ENCODE data around the gene MFN2. TPM values are rescaled to one million over a fixed set of nuclear protein-coding genes. Genes with fewer than 3 reads are reported as not detected.

Gene MFN2
- total RNA-seq, 4 donors from 2014 or later, result 53.8 to 71.6 (median 58.7) TPM

DNA sequence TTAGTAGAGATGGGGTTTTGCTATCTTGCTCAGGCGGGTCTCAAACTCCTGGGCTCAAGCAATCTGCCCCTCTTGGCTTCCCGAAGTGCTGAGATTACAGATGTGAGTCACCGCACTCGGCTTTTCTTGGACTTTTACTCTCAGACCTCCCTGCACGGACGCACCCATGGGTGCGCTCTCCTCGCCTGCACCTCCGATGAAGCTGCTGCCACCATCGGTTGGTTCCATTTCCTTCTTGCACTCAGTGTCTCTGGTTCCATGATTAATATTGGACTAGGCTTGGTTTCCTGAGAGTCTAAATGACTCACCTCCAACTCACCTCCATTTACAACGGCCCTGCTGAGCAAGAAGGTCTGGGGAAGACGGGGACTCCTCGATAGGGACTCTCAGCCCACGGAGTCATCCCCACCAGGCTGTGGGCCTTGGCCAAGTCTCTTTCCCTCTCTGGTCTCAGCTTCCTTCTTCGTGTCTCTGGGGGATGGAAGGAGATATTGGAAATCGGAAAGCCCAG is 76.1 kb downstream of the MFN2 start:
- Histone ChIP-seq H3K4me3 (no peak overlapping the region), H3K9me3 (peaks cover 0 to 9% (median 0%) of the 10 kb centered on the region in 4 donors), H3K27me3 (peaks cover 0 to 3% of the 10 kb centered on the region in 2 donors), H3K27ac (no peak overlapping the region), H3K4me1 (peaks cover 0 to 18% (median 5%) of the 10 kb centered on the region in 4 donors), H3K36me3 (no peaks in the 10 kb centered on the region)
- TF ChIP-seq EP300 (IDR thresholded peaks at IDR 0.05) (no peak), POLR2A (IDR thresholded peaks at IDR 0.05) (no peak)
- TF ChIP-seq, protein P1, sequence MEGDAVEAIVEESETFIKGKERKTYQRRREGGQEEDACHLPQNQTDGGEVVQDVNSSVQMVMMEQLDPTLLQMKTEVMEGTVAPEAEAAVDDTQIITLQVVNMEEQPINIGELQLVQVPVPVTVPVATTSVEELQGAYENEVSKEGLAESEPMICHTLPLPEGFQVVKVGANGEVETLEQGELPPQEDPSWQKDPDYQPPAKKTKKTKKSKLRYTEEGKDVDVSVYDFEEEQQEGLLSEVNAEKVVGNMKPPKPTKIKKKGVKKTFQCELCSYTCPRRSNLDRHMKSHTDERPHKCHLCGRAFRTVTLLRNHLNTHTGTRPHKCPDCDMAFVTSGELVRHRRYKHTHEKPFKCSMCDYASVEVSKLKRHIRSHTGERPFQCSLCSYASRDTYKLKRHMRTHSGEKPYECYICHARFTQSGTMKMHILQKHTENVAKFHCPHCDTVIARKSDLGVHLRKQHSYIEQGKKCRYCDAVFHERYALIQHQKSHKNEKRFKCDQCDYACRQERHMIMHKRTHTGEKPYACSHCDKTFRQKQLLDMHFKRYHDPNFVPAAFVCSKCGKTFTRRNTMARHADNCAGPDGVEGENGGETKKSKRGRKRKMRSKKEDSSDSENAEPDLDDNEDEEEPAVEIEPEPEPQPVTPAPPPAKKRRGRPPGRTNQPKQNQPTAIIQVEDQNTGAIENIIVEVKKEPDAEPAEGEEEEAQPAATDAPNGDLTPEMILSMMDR (IDR thresholded peaks at IDR 0.05), result no peak
- DNase-seq (ENCODE audit: low spot score in 2 of 2), result no peak
- WGBS, 2 donors, result 91 to 92% methylated on average over 16 of the region's 16 CpGs

DNA sequence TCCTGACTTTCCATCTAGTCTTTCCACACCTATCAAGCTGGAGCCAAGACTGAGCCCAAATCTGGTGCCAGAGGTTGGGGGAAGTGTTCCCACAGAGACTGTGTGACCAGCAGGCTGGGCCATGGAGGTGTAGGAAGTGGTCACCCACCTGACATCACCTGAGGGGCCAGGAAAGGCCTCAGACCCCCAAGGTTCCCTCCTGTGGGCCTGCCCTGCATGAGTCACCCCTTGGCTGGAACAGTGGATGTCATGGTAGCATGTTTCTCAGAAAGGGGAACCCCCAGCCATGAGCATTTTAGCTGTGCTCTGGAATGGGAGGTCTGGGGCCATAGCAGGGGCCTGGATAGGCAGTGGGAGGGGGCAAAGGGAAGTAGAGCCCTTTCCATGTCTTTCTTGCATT is 77.1 kb downstream of the MFN2 start:
- Histone ChIP-seq H3K36me3 (no peaks in the 10 kb centered on the region), H3K4me1 (peaks cover 0 to 9% (median 3%) of the 10 kb centered on the region in 4 donors)

DNA sequence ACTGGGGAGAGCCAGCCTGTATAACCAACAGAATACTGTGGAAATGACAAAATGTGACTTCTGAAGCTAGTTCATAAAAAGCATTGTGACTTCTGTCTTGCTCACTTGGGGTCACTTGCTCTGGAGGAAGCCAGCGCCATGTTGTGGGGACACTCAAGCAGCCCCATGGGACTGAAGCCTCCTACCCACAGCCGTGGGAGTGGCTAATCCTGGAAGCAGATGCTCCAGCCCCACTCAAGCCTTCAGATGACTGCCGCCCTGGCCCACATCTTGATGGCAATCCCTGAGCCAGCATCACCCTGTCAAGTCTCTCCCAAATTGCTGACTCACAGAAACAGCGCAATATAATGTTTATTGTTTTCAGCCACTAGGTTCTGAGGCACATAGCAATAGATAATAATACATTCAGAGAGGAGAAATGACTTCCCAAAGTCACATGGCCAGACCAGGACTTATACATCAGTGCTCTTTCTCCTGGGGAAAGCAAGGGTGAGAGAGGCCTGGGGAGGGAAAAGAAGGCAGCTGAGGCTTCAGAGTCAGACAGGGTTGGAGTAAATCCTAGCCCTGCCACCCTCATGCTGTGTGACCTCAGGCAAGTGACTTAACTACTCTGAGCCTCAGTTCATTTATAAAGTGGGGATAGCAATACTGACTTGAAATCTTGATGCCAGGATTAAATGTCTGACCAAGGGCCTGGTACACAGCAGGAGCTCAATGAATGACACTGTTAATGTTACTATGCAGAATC is 77.9 kb downstream of the MFN2 start:
- Histone ChIP-seq H3K27me3 (peaks cover 0 to 17% of the 10 kb centered on the region in 2 donors), H3K4me3 (no peak overlapping the region), H3K4me1 (peaks cover 0 to 5% (median 0%) of the 10 kb centered on the region in 4 donors), H3K27ac (no peak overlapping the region), H3K36me3 (no peaks in the 10 kb centered on the region), H3K9me3 (peaks cover 0 to 9% (median 0%) of the 10 kb centered on the region in 4 donors)
- 92 to 94% methylated on average over 3 to 4 of the region's 4 CpGs for WGBS, 2 donors
- DNase-seq (ENCODE audit: low spot score in 2 of 2), result no peak
- no peak for TF ChIP-seq POLR2A (IDR thresholded peaks at IDR 0.05)
- TF ChIP-seq EP300 (IDR thresholded peaks at IDR 0.05), result no peak
- TF ChIP-seq, protein P1 (IDR thresholded peaks at IDR 0.05), result no peak

More for the DNA sequence above, 77.1 kb downstream of the MFN2 start:
- H3K4me3 ChIP-seq, result no peak overlapping the region
- DNase-seq (ENCODE audit: low spot score in 2 of 2), result no peak
- H3K27me3 ChIP-seq, result peaks cover 0 to 13% of the 10 kb centered on the region in 2 donors
- H3K9me3 ChIP-seq, result peaks cover 0 to 9% (median 0%) of the 10 kb centered on the region in 4 donors
- no peak overlapping the region for H3K27ac ChIP-seq
- TF ChIP-seq EP300 (IDR thresholded peaks at IDR 0.05) (no peak), POLR2A (IDR thresholded peaks at IDR 0.05) (no peak)
- TF ChIP-seq, protein P1 (IDR thresholded peaks at IDR 0.05), result no peak

DNA sequence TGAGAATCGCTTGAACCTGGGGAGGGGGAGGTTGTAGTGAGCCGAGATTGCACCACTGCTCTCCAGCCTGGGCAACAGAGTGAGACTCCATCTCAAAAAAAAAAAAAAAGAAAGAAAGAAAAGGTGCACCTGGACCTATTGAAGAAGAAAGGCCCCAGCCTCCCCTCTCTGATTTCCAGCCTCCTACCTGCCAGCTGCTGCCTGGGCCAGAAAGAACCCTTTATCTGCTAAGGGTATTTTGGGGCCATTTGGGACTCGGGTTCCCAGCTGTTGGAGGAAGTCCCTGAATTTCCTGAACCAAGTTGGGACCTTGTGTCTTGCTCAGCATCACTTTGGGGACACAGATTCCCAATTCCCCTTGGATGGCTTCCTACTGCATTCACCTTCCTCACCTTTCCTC is 79.0 kb downstream of the MFN2 start:
- 70 to 82% methylated on average over 3 of the region's 3 CpGs for WGBS, 2 donors
- no peak overlapping the region for H3K27ac ChIP-seq
- DNase-seq (ENCODE audit: low spot score in 2 of 2), result no peak
- H3K9me3 ChIP-seq, result peaks cover 0 to 9% (median 0%) of the 10 kb centered on the region in 4 donors
- peaks cover 0 to 28% of the 10 kb centered on the region in 2 donors for H3K27me3 ChIP-seq
- TF ChIP-seq POLR2A (IDR thresholded peaks at IDR 0.05), result no peak
- no peak for TF ChIP-seq EP300 (IDR thresholded peaks at IDR 0.05)
- TF ChIP-seq, protein P1 (IDR thresholded peaks at IDR 0.05), result no peak
- H3K4me1 ChIP-seq, result peaks cover 0 to 12% (median 4%) of the 10 kb centered on the region in 4 donors
- H3K4me3 ChIP-seq, result no peak overlapping the region
- no peaks in the 10 kb centered on the region for H3K36me3 ChIP-seq
